Measurements from ENCODE around the gene ARHGEF1. TPM values are rescaled to one million over a fixed set of nuclear protein-coding genes. Genes with fewer than 3 reads are reported as not detected.

The ARHGEF1 gene
- total and polyA plus RNA-seq, 3 donors from 2014 or later, result 33.2 to 56.3 (median 51.2) TPM

DNA sequence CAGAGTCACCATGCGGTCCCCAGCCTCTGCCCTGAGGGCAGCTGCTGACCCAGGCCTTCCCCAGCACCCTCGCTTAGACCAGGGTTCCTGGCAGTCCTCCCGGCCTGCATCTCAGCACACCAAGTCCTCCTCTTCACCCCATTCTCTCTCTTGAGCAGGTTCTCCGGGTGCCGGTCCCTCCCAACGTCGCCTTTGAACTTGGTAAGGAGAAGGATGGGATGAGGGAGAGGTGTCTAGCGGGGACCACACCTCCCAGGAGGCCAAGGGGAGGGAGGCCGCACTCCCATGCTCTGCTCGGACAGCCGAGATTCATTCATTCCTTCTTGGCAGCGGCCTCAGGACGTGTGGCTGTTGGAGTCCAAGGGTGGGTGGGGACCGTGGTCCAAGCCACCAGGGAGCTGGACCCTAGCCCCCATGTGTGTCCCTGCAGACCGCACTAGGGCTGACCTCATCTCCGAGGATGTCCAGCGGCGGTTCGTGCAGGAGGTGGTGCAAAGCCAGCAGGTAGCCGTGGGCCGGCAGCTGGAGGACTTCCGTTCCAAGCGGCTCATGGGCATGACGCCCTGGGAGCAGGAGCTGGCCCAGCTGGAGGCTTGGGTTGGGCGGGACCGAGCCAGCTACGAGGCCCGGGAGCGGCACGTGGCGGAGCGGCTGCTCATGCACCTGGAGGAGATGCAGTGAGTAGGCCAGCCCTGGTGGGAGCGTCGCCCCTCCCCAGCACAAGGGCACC lies 9.4 kb downstream of the ARHGEF1 start:
- Histone ChIP-seq H3K36me3 (ENCODE audit: low read depth, missing control alignments) (no peaks in the 10 kb centered on the region), H3K9me3 (no peaks in the 10 kb centered on the region), H3K27ac (no peak overlapping the region), H3K4me3 (no peak overlapping the region), H3K4me1 (no peaks in the 10 kb centered on the region), H3K27me3 (no peaks in the 10 kb centered on the region)
- intact Hi-C loops (cut with DNase I; ENCODE audit: low total_unique reads), result no loop called here
- no peak for DNase-seq
- TF ChIP-seq, protein P1, sequence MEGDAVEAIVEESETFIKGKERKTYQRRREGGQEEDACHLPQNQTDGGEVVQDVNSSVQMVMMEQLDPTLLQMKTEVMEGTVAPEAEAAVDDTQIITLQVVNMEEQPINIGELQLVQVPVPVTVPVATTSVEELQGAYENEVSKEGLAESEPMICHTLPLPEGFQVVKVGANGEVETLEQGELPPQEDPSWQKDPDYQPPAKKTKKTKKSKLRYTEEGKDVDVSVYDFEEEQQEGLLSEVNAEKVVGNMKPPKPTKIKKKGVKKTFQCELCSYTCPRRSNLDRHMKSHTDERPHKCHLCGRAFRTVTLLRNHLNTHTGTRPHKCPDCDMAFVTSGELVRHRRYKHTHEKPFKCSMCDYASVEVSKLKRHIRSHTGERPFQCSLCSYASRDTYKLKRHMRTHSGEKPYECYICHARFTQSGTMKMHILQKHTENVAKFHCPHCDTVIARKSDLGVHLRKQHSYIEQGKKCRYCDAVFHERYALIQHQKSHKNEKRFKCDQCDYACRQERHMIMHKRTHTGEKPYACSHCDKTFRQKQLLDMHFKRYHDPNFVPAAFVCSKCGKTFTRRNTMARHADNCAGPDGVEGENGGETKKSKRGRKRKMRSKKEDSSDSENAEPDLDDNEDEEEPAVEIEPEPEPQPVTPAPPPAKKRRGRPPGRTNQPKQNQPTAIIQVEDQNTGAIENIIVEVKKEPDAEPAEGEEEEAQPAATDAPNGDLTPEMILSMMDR (IDR thresholded peaks at IDR 0.05), result no peak
- no peak for TF ChIP-seq POLR2A (IDR thresholded peaks at IDR 0.05)
- whole genome bisulfite sequencing, 2 donors, result 90 to 93% methylated on average over 16 to 34 of the region's 34 CpGs

DNA sequence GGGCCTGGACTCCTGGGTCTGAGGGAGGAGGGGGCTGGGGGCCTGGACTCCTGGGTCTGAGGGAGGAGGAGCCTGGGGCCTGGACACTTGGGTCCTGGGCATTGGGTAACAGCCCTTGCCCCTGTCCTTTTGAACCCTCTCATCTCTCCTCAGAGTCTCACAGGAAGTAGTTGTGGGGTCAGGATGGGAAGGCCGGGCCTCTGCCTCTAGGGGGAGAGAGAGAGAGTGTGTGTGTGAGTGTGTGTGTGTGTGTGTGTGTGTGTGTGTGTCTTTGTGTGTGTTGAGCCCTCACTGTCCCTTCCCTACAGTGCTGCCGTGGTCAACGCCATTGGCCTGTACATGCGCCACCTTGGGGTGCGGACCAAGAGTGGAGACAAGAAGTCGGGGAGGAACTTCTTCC lies 10.9 kb downstream of the ARHGEF1 start:
- DNase-seq, result no peak
- WGBS, 2 donors, result 84 to 96% methylated on average over 4 to 6 of the region's 6 CpGs
- Histone ChIP-seq H3K4me3 (no peak overlapping the region), H3K36me3 (ENCODE audit: low read depth, missing control alignments) (no peaks in the 10 kb centered on the region), H3K4me1 (no peaks in the 10 kb centered on the region), H3K9me3 (no peaks in the 10 kb centered on the region), H3K27me3 (no peaks in the 10 kb centered on the region), H3K27ac (no peak overlapping the region)
- TF ChIP-seq, protein P1 (IDR thresholded peaks at IDR 0.05), result no peak
- no peak for TF ChIP-seq POLR2A (IDR thresholded peaks at IDR 0.05)
- intact Hi-C loops (cut with DNase I; ENCODE audit: low total_unique reads), result no loop called here

DNA sequence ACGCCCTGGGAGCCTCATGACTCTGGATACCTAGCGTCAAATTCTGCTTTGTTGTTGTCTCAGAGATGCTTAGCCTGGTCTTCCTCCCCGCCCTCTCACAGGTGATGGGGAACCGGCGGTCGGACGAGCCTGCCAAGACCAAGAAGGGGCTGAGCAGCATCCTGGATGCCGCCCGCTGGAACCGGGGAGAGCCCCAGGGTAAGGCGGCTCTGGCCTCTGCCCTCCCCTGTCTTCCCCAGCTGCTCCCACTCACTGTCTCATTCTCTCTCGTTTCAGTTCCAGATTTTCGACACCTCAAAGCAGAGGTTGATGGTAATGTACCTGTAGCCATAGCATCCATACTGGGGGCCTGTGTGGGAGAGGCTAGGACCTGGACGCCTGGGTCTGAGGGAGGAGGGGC lies 11.4 kb downstream of the ARHGEF1 start:
- Histone ChIP-seq H3K27me3 (no peaks in the 10 kb centered on the region), H3K36me3 (ENCODE audit: low read depth, missing control alignments) (no peaks in the 10 kb centered on the region), H3K27ac (no peak overlapping the region), H3K9me3 (no peaks in the 10 kb centered on the region), H3K4me3 (no peak overlapping the region), H3K4me1 (no peaks in the 10 kb centered on the region)
- intact Hi-C loops (cut with DNase I; ENCODE audit: low total_unique reads), result no loop called here
- DNase-seq, result no peak
- 82 to 85% methylated on average over 13 to 14 of the region's 14 CpGs for WGBS, 2 donors
- TF ChIP-seq, protein P1 (IDR thresholded peaks at IDR 0.05), result no peak
- no peak for TF ChIP-seq POLR2A (IDR thresholded peaks at IDR 0.05)

DNA sequence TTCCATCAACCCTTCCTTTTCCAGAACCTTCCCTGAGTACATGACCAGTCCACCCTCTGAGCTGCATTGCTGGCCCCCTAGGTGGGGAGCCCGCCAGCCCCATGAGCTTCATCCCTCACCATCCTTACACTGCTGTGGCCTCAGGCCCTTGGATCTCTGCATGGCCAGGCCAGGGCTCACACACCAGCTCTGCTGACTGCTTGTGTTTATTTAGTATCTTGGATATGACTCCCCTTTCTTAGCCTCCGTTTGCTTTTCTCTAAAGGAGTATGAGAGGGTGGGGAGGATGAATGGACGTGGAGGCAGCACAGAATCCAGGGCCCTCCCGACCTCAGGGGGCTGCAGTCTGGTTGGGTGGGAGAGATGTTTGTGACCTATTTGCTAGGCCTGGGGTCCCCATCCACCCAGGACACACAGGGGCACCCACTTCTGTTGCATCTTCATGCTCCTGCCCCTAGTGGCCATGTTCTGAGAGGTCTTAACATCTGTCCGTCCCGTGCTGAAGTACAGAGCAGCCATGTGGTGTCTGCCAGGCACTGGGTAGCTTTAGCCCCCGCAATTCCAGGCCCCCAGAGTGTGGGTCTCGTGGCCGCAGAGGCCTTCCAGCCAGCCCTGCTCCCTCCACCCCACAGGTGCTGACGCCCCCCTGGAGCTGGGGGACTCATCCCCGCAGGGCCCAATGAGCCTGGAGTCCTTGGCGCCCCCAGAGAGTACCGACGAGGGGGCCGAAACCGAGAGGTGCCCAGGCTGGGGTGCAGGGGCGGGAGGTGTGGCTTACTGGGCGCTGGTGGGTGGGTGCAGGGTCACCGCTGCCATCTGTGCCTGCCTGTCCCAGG lies 13.0 kb downstream of the ARHGEF1 start:
- intact Hi-C loops (cut with DNase I; ENCODE audit: low total_unique reads), result no loop called here
- H3K27me3 ChIP-seq, result no peaks in the 10 kb centered on the region
- no peaks in the 10 kb centered on the region for H3K4me1 ChIP-seq
- DNase-seq, result no peak
- TF ChIP-seq, protein P1 (IDR thresholded peaks at IDR 0.05), result no peak
- no peak for TF ChIP-seq POLR2A (IDR thresholded peaks at IDR 0.05)
- WGBS, 2 donors, result 86 to 88% methylated on average over 6 to 19 of the region's 19 CpGs
- H3K4me3 ChIP-seq, result no peak overlapping the region
- no peaks in the 10 kb centered on the region for H3K36me3 ChIP-seq (ENCODE audit: low read depth, missing control alignments)
- no peaks in the 10 kb centered on the region for H3K9me3 ChIP-seq
- H3K27ac ChIP-seq, result no peak overlapping the region

Data from testis (tissue), 3 donors.